ENCODE data around the gene GALNT2. TPM values are rescaled to one million over a fixed set of nuclear protein-coding genes. Genes with fewer than 3 reads are reported as not detected.

Gene GALNT2
- total and polyA plus RNA-seq, 9 of the 15 experiments (the other 6 are each of a cell fraction or from before 2014, with no cell fraction given) = 1.6 to 106 (median 51.9) TPM

GRCh38 chr1:230148126-230148652, 81.2 kb downstream of the GALNT2 start (continued):
- TF ChIP-seq, protein P1, sequence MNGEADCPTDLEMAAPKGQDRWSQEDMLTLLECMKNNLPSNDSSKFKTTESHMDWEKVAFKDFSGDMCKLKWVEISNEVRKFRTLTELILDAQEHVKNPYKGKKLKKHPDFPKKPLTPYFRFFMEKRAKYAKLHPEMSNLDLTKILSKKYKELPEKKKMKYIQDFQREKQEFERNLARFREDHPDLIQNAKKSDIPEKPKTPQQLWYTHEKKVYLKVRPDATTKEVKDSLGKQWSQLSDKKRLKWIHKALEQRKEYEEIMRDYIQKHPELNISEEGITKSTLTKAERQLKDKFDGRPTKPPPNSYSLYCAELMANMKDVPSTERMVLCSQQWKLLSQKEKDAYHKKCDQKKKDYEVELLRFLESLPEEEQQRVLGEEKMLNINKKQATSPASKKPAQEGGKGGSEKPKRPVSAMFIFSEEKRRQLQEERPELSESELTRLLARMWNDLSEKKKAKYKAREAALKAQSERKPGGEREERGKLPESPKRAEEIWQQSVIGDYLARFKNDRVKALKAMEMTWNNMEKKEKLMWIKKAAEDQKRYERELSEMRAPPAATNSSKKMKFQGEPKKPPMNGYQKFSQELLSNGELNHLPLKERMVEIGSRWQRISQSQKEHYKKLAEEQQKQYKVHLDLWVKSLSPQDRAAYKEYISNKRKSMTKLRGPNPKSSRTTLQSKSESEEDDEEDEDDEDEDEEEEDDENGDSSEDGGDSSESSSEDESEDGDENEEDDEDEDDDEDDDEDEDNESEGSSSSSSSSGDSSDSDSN (IDR thresholded peaks at IDR 0.05; ENCODE audit: borderline replicate concordance in 1 of 2, low read depth in 2 of 2, low read length in 2 of 2) = no peak
- TF ChIP-seq ZNF316 (IDR thresholded peaks at IDR 0.05) = peak; percentile 71
- no peak for TF ChIP-seq ZNF174 (CRISPR knock-in tag; IDR thresholded peaks at IDR 0.05)
- TF ChIP-seq, protein P2, sequence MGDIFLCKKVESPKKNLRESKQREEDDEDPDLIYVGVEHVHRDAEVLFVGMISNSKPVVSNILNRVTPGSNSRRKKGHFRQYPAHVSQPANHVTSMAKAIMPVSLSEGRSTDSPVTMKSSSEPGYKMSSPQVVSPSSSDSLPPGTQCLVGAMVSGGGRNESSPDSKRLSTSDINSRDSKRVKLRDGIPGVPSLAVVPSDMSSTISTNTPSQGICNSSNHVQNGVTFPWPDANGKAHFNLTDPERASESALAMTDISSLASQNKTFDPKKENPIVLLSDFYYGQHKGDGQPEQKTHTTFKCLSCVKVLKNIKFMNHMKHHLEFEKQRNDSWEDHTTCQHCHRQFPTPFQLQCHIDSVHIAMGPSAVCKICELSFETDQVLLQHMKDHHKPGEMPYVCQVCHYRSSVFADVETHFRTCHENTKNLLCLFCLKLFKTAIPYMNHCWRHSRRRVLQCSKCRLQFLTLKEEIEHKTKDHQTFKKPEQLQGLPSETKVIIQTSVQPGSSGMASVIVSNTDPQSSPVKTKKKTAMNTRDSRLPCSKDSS (IDR thresholded peaks at IDR 0.05; ENCODE audit: low read depth, partially characterized antibody) = no peak

- Histone ChIP-seq H3K4me1 (replicated peaks in 1 of 2; ENCODE audit: control insufficient read depth in 2 of 2, insufficient read depth in 2 of 2, low read length in 2 of 2) (peaks cover 82 to 90% of the 10 kb centered on the region in 2 experiments), H3K9me1 (ENCODE audit: control insufficient read depth, insufficient read depth, low read length) (no peaks in the 10 kb centered on the region), H2AFZ (ENCODE audit: low read depth, low read length) (no peak overlapping the region), H3K79me2 (ENCODE audit: control insufficient read depth, insufficient read depth, low read length) (peaks cover 98% of the 10 kb centered on the region), H3K36me3 (ENCODE audit: control insufficient read depth, insufficient read depth, low read length) (peaks cover 6% of the 10 kb centered on the region; the same call in 2 of the 3 replicates), H3K9ac (ENCODE audit: insufficient read depth in 1 of 2, low read depth in 2 of 2, low read length in 2 of 2) (no peak overlapping the region), H4K20me1 (replicated peaks; ENCODE audit: control insufficient read depth, insufficient read depth, low read length) (no peaks in the 10 kb centered on the region), H3K9me3 (replicated peaks; ENCODE audit: control insufficient read depth, insufficient read depth, low read depth, low read length) (no peaks in the 10 kb centered on the region), H3K4me2 (ENCODE audit: insufficient read depth, low read length) (no peak overlapping the region), H3K4me3 (no peak overlapping the region), H3K27me3 (ENCODE audit: control insufficient read depth in 2 of 2, insufficient read depth in 2 of 2, low read length in 2 of 2) (no peaks in the 10 kb centered on the region), H3K27ac (ENCODE audit: extremely low read depth, low read depth, low read length) (no peak overlapping the region)
- 78% methylated on average over 11 of the region's 11 CpGs for WGBS (ENCODE audit: insufficient coverage, low coverage, missing lambda C conversion rate)
- CTCF ChIA-PET (ENCODE audit: low intra/inter-chr PET ratio) = no interaction called here
- in situ Hi-C loops (cut with MboI) (no loop called here), intact Hi-C loops (cut with micrococcal nuclease) (loop anchor here (2.0 to 5.0 kb wide), 2 partner anchors 18 to 82 kb away; partner anchors contain the start of gene GALNT2)
- TF ChIP-seq, protein P3, sequence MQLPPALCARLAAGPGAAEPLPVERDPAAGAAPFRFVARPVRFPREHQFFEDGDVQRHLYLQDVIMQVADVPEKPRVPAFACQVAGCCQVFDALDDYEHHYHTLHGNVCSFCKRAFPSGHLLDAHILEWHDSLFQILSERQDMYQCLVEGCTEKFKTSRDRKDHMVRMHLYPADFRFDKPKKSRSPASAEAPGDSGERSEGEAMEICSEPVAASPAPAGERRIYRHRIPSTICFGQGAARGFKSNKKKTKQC (CRISPR knock-in tag; IDR thresholded peaks at IDR 0.05) = 0 out of 2 replicates have a peak, but pooled peaks have one; percentile 28
- TF ChIP-seq SP2 (IDR thresholded peaks at IDR 0.05; ENCODE audit: extremely low read depth, low read depth, low read length, poor library complexity, severe bottlenecking) = no peak
- POLR2A ChIA-PET = interaction anchor here (0.7 to 3.6 kb wide), 6 partner anchors 8 to 34 kb away, joined by 3 to 17 read pairs (median 4); no protein-coding TSS in a partner anchor
- FAIRE-seq = no peak
- DNase-seq (ENCODE audit: extremely low read depth in 1 of 4, low spot score in 3 of 4) = no peak
- no TSS peak for BruUV-seq (replicated peaks)
- no peak for ATAC-seq
These were observed 81.9 kb downstream of the GALNT2 start for GRCh38 chr1:230148768-230149469.

Measured in K562 (cell line).